ENCODE results near the gene UTP14C. TPM values are rescaled to one million over a fixed set of nuclear protein-coding genes. Genes with fewer than 3 reads are reported as not detected.

The UTP14C gene
- total RNA-seq, 1 donor from 2014 or later = 29.1 TPM

- DNase-seq (ENCODE audit: low spot score) = no peak
- no peak for TF ChIP-seq EZH2 (IDR thresholded peaks at IDR 0.05)
- no peak for TF ChIP-seq EZH2phosphoT487 (IDR thresholded peaks at IDR 0.05)
- TF ChIP-seq, protein P1, sequence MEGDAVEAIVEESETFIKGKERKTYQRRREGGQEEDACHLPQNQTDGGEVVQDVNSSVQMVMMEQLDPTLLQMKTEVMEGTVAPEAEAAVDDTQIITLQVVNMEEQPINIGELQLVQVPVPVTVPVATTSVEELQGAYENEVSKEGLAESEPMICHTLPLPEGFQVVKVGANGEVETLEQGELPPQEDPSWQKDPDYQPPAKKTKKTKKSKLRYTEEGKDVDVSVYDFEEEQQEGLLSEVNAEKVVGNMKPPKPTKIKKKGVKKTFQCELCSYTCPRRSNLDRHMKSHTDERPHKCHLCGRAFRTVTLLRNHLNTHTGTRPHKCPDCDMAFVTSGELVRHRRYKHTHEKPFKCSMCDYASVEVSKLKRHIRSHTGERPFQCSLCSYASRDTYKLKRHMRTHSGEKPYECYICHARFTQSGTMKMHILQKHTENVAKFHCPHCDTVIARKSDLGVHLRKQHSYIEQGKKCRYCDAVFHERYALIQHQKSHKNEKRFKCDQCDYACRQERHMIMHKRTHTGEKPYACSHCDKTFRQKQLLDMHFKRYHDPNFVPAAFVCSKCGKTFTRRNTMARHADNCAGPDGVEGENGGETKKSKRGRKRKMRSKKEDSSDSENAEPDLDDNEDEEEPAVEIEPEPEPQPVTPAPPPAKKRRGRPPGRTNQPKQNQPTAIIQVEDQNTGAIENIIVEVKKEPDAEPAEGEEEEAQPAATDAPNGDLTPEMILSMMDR (IDR thresholded peaks at IDR 0.05) = no peak
Measured at GRCh38 chr13:52047463-52047862, 23.0 kb downstream of the UTP14C start.

DNA sequence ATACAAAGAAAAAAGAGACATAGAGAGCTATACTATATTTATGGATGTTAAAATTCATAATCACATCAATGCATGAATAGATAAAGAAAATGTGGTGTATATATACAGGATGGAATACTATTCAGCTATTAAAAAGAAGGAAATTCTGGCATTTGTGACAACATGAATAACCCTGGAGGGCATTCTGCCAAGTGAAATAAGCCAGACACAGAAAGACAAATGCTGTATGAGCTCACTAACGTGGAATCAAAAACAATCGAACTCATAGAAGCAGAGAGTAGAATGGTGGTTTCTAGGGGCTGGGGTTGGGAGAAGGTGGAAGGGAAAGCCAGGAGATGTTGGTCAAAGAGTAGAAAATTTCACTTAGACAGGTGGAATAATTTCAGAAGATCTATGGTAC lies 24.0 kb downstream of the UTP14C start:
- H3K27ac Mint-ChIP-seq = no peak overlapping the region
- Histone ChIP-seq H3K9me3 (ENCODE audit: low read depth) (no peaks in the 10 kb centered on the region), H3K9ac (no peak overlapping the region), H3K4me3 (no peak overlapping the region), H3K4me2 (no peak overlapping the region), H3K36me3 (no peaks in the 10 kb centered on the region), H3K27ac (no peak overlapping the region), H4K20me1 (ENCODE audit: low read depth) (no peaks in the 10 kb centered on the region), H3F3A (ENCODE audit: low read depth) (no peaks in the 10 kb centered on the region), H2AFZ (replicated peaks) (no peak overlapping the region), H3K4me1 (no peaks in the 10 kb centered on the region), H3K27me3 (no peaks in the 10 kb centered on the region), H3K79me2 (ENCODE audit: low read depth) (no peaks in the 10 kb centered on the region)
- peaks cover 2% of the 10 kb centered on the region for H3K9me3 Mint-ChIP-seq
- H3K36me3 Mint-ChIP-seq = peaks cover 10% of the 10 kb centered on the region
- no peak overlapping the region for H3K4me3 Mint-ChIP-seq
- DNase-seq (ENCODE audit: low spot score) = no peak
- H3K4me1 Mint-ChIP-seq = no peaks in the 10 kb centered on the region
- H3K27me3 Mint-ChIP-seq (ENCODE audit: insufficient read depth, low read depth) = no peaks in the 10 kb centered on the region
- TF ChIP-seq, protein P1 (IDR thresholded peaks at IDR 0.05) = no peak
- TF ChIP-seq EZH2phosphoT487 (IDR thresholded peaks at IDR 0.05) (no peak), EZH2 (IDR thresholded peaks at IDR 0.05) (no peak)

More at GRCh38 chr13:52047463-52047862, 23.0 kb downstream of the UTP14C start:
- Histone ChIP-seq H3K79me2 (ENCODE audit: low read depth) (no peaks in the 10 kb centered on the region), H2AFZ (replicated peaks) (no peak overlapping the region), H3K9me3 (ENCODE audit: low read depth) (no peaks in the 10 kb centered on the region), H3K4me1 (no peaks in the 10 kb centered on the region), H3K36me3 (no peaks in the 10 kb centered on the region), H3K4me2 (no peak overlapping the region), H4K20me1 (ENCODE audit: low read depth) (no peaks in the 10 kb centered on the region), H3K9ac (no peak overlapping the region), H3K4me3 (no peak overlapping the region), H3F3A (ENCODE audit: low read depth) (no peaks in the 10 kb centered on the region), H3K27ac (no peak overlapping the region), H3K27me3 (no peaks in the 10 kb centered on the region)
- Mint-ChIP-seq H3K27ac (no peak overlapping the region), H3K27me3 (ENCODE audit: insufficient read depth, low read depth) (no peaks in the 10 kb centered on the region), H3K4me1 (no peaks in the 10 kb centered on the region), H3K4me3 (no peak overlapping the region), H3K9me3 (peaks cover 2% of the 10 kb centered on the region), H3K36me3 (peaks cover 8% of the 10 kb centered on the region)

DNA sequence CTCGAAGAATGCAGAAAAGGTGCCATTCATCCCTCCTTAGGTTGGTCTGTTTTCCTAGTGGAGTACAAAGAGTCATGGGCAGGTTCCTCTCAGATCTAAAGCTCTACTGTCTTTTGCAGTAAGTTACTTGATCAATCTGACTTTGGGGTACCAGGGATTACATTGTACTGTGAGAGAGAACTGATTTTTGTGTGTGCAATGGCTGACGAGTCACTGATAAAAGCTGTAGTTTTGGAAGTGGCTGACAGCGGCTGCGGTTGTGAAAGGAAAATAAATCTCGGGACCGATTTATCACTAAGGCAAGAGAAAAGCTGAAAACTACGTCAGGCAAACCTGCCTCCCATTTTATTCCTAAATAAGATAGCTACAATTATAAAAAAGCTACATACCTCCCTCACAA lies 26.9 kb downstream of the UTP14C start:
- H3K4me2 ChIP-seq = no peak overlapping the region
- Mint-ChIP-seq H3K9me3 (peaks cover 5% of the 10 kb centered on the region), H3K4me3 (no peak overlapping the region), H3K4me1 (no peaks in the 10 kb centered on the region), H3K36me3 (peaks cover 3% of the 10 kb centered on the region), H3K27me3 (ENCODE audit: insufficient read depth, low read depth) (no peaks in the 10 kb centered on the region), H3K27ac (no peak overlapping the region)
- H3K79me2 ChIP-seq (ENCODE audit: low read depth) = no peaks in the 10 kb centered on the region
- H3K27ac ChIP-seq = no peak overlapping the region
- no peaks in the 10 kb centered on the region for H4K20me1 ChIP-seq (ENCODE audit: low read depth)
- no peak overlapping the region for H3K4me3 ChIP-seq
- TF ChIP-seq EZH2phosphoT487 (IDR thresholded peaks at IDR 0.05) (no peak), EZH2 (IDR thresholded peaks at IDR 0.05) (no peak)
- TF ChIP-seq, protein P1 (IDR thresholded peaks at IDR 0.05) = no peak
- no peaks in the 10 kb centered on the region for H3K27me3 ChIP-seq
- no peak overlapping the region for H3K9ac ChIP-seq
- no peak overlapping the region for H2AFZ ChIP-seq (replicated peaks)
- no peaks in the 10 kb centered on the region for H3F3A ChIP-seq (ENCODE audit: low read depth)
- no peak for DNase-seq (ENCODE audit: low spot score)
- H3K9me3 ChIP-seq (ENCODE audit: low read depth) = no peaks in the 10 kb centered on the region
- H3K4me1 ChIP-seq = no peaks in the 10 kb centered on the region
- H3K36me3 ChIP-seq = no peaks in the 10 kb centered on the region
